ENCODE results near the gene METTL15.

DNA sequence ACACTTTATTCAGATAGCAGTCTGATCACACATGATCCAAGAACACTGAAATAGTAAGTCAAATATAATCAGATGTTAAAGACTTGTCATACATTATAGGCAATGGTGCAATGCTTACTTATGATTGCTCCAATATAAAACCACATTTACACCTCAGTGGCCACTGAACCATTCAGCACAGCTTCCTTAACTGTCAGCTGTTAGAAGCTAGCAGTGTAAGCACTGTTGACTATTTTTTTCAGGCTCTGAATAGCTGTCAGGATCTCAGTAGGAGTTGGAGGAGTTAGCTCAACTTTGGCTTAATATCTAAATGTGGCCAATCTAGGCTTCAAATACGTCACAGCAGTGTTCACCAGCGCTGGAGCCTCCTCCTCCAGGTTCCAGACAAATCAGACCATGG is 36.6 kb downstream of the METTL15 start:
- TF ChIP-seq EZH2phosphoT487 (IDR thresholded peaks at IDR 0.05; ENCODE audit: low read depth) (no peak), CTCF (IDR thresholded peaks at IDR 0.05; ENCODE audit: low read depth, low read length) (no peak)
